Astrocyte of the spinal cord (primary cell): ENCODE results near the gene SEPSECS.
"Not testable (repeated sequence)": the region's sequence is repeated elsewhere in the genome, so short reads cannot be mapped to it uniquely, and the experiment has no call there.

ENCODE experiments used
- DNase-seq: peaks from one replicate; pipeline ENCODE4 v3.0.0; 2011; ENCODE audit warnings: low read depth, low spot score
- H3K4me3 ChIP-seq: 2 replicates; pipeline ENCODE4 v1.5.1; 2011; ENCODE audit warnings: low read depth, mild to moderate bottlenecking, low read length, moderate library complexity
- in situ Hi-C: cut with HindIII; loops from 2 replicates; pipeline ENCODE4 v1.10.0; 2017; ENCODE audit warnings: low sequenced_read_pairs
- TF ChIP-seq, protein P1 (sequence below): IDR thresholded peaks from 2 replicates; pipeline ENCODE4 v1.5.1; 2012; ENCODE audit warnings: low read depth, mild to moderate bottlenecking, low read length, inconsistent platforms

The SEPSECS gene

DNA sequence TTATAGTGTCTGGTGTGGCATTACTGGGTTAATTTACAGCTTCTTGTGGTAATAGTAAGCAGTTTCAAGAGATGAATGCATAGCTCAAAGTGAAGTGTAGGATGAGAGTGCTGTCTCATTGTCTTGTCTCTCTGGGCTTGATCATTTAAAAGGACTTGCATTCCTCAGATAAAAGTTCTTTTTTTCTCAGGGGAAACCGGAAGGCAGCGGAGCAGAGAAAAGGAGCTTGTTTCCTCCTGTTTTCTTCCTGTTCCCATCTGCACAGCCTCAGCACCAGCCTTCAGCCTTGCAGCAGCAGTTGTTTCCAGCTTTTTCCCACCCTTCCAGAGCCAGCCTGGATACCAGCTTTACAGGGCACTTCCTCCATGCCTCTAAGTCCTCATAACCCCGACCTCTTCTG, 68.1 kb downstream of the SEPSECS start:
- in situ Hi-C loops: no loop called here

GRCh38 chr4:25090516-25090915, 69.7 kb downstream of the SEPSECS start:
- TF ChIP-seq, protein P1, sequence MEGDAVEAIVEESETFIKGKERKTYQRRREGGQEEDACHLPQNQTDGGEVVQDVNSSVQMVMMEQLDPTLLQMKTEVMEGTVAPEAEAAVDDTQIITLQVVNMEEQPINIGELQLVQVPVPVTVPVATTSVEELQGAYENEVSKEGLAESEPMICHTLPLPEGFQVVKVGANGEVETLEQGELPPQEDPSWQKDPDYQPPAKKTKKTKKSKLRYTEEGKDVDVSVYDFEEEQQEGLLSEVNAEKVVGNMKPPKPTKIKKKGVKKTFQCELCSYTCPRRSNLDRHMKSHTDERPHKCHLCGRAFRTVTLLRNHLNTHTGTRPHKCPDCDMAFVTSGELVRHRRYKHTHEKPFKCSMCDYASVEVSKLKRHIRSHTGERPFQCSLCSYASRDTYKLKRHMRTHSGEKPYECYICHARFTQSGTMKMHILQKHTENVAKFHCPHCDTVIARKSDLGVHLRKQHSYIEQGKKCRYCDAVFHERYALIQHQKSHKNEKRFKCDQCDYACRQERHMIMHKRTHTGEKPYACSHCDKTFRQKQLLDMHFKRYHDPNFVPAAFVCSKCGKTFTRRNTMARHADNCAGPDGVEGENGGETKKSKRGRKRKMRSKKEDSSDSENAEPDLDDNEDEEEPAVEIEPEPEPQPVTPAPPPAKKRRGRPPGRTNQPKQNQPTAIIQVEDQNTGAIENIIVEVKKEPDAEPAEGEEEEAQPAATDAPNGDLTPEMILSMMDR: no peak
- H3K4me3 ChIP-seq: no peak overlapping the region
- DNase-seq: peak; percentile 9
- in situ Hi-C loops: no loop called here

More for the DNA sequence above, 68.1 kb downstream of the SEPSECS start:
- TF ChIP-seq, protein P1: no peak
- H3K4me3 ChIP-seq: no peak overlapping the region
- DNase-seq: no peak

DNA sequence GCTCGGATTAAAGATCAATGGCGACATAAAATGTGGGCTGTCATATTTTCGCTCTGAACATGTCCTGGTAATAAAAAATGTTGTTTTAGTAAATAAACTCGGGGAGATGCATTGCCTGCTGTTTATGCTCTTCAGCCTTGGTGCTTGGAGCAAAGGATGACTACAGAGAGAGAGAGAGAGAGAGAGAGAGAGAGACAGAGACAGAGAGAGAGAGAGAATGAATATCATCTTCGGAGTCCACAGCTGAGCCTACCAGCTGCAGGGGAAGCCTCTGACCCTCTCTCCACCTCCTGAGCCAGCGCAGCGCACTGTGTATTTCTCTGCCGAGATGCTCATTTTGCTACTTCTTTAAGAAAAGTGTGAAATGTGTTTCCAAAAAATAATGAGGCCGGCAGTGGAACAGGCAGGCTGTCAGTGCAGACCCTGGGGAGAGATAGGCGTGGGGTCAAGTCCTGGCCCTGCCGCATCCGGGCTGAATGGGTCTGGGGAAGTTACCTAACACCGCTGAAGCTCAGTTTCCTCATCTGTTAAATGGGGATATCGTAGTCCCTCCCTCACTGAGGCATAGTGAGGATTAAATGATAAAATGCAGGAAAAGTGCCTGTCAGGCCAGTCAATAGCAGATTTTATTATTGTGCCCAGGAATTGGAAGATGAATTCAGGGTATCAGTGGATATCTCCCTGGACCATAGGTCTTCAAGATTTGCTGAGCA, 71.0 kb downstream of the SEPSECS start:
- DNase-seq: no peak
- in situ Hi-C loops: no loop called here
- H3K4me3 ChIP-seq: no peak overlapping the region
- TF ChIP-seq, protein P1: no peak

GRCh38 chr4:25088093-25088952, 71.9 kb downstream of the SEPSECS start:
- in situ Hi-C loops: no loop called here
- no peak for DNase-seq
- TF ChIP-seq, protein P1: no peak
- no peak overlapping the region for H3K4me3 ChIP-seq

GRCh38 chr4:25085671-25086070, 74.6 kb downstream of the SEPSECS start:
- in situ Hi-C loops: no loop called here
- DNase-seq: no peak
- H3K4me3 ChIP-seq: no peak overlapping the region
- TF ChIP-seq, protein P1: no peak

GRCh38 chr4:25083441-25083840, 76.8 kb downstream of the SEPSECS start:
- in situ Hi-C loops, DNase-seq, H3K4me3 ChIP-seq: not testable (repeated sequence)
